ENCODE measurements around the gene PACSIN2. TPM values are rescaled to one million over a fixed set of nuclear protein-coding genes. Genes with fewer than 3 reads are reported as not detected.
"Not testable (repeated sequence)": the region's sequence is repeated elsewhere in the genome, so short reads cannot be mapped to it uniquely, and the experiment has no call there.

Gene PACSIN2
- total RNA-seq, 4 donors from 2014 or later, result 73.1 to 171 (median 107) TPM

DNA sequence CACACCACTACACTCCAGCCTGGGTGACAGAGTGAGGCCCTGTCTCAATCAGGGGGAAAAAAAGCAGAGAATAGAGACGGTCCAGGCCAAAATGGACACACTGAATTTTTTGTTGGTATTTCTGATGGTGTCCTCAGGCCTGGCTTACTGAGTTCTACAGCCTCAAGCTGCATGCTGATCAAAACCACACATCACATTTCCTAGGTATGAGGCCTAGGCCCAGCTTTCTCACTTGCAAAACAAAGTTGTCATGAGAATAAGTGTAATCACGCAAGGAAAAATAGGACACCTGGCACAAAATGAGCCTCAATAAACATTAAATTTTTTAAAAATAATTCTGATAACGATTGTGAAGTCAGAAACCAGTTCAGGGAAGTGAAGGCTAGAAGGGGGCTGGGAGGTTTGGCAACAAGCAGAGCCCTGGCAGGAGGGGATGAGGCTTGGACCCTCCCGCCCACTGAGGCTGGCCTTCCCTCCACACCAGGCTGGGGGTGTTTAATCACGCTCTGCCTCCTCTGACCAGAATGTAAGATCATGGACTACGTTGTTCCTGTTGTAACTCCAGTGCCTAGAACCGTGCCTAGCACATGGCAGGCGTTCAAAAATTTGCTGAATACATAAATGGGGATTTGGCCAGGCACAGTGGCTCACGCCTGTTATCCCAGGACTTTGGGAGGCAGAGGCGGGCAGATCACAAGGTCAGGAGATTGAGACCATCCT lies 18.1 kb downstream of the PACSIN2 start:
- WGBS, 2 donors (ENCODE audit: low coverage in 1 of 2), result 40 to 44% methylated on average over 8 to 9 of the region's 10 CpGs
- no peak overlapping the region for H3K4me3 ChIP-seq
- peak overlapping the region; percentile 89 to 93 (median 92) for H3K27ac ChIP-seq
- peak; percentile 37 for ATAC-seq
- no peaks in the 10 kb centered on the region for H3K27me3 ChIP-seq
- H3K9me3 ChIP-seq, result no peaks in the 10 kb centered on the region
- TF ChIP-seq POLR2A (IDR thresholded peaks at IDR 0.05) (no peak), POLR2AphosphoS5 (IDR thresholded peaks at IDR 0.05) (peak; percentile 16), EP300 (IDR thresholded peaks at IDR 0.05) (no peak)
- peaks cover 11 to 92% (median 73%) of the 10 kb centered on the region in 3 donors for H3K4me1 ChIP-seq
- H3K36me3 ChIP-seq, result no peaks in the 10 kb centered on the region

DNA sequence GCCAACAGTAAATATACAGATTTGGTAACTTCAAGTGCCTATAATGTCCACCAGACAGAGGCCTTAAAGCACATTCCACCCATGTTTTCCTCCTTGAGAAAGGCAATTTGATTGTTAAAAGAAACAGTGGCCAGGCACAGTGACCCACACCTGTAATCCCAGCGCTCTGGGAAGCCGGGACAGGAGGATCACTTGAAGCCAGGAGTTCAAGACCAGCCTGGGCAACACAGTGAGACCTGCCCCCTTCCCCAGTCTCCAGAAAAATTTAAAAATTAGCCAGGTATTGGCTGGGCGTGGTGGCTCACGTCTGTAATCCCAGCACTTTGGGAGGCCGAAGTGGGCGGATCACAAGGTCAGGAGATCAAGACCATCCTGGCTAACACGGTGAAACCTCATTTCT lies 19.3 kb downstream of the PACSIN2 start:
- 51% methylated on average over 7 of the region's 7 CpGs; no CpG with 5 or more reads in 1 of the 2 donors for WGBS, 2 donors (ENCODE audit: low coverage in 1 of 2)
- peaks cover 7 to 91% (median 66%) of the 10 kb centered on the region in 3 donors for H3K4me1 ChIP-seq
- not testable (repeated sequence) for H3K9me3 ChIP-seq, H3K36me3 ChIP-seq, ATAC-seq, H3K27me3 ChIP-seq
- peak overlapping the region in 1 of 2 donors; percentile 47 for H3K4me3 ChIP-seq
- peak overlapping the region; percentile 89 to 93 (median 92) for H3K27ac ChIP-seq

- Histone ChIP-seq H3K4me1 (peaks cover 7 to 91% (median 65%) of the 10 kb centered on the region in 3 donors), H3K27me3 (no peaks in the 10 kb centered on the region), H3K36me3 (no peaks in the 10 kb centered on the region), H3K27ac (peak overlapping the region; percentile 89 to 93 (median 92)), H3K9me3 (no peaks in the 10 kb centered on the region), H3K4me3 (peak overlapping the region; percentile 41 to 47)
- TF ChIP-seq POLR2A (IDR thresholded peaks at IDR 0.05) (peak; percentile 65 to 68), POLR2AphosphoS5 (IDR thresholded peaks at IDR 0.05) (peak; percentile 90), EP300 (IDR thresholded peaks at IDR 0.05) (no peak), CTCF (IDR thresholded peaks at IDR 0.05) (no peak)
- WGBS, 2 donors (ENCODE audit: low coverage in 1 of 2), result 0 to 13% methylated on average over 2 to 6 of the region's 9 CpGs
- ATAC-seq, result peak; percentile 83
Observed at GRCh38 chr22:42994917-42995562, 19.9 kb downstream of the PACSIN2 start.

DNA sequence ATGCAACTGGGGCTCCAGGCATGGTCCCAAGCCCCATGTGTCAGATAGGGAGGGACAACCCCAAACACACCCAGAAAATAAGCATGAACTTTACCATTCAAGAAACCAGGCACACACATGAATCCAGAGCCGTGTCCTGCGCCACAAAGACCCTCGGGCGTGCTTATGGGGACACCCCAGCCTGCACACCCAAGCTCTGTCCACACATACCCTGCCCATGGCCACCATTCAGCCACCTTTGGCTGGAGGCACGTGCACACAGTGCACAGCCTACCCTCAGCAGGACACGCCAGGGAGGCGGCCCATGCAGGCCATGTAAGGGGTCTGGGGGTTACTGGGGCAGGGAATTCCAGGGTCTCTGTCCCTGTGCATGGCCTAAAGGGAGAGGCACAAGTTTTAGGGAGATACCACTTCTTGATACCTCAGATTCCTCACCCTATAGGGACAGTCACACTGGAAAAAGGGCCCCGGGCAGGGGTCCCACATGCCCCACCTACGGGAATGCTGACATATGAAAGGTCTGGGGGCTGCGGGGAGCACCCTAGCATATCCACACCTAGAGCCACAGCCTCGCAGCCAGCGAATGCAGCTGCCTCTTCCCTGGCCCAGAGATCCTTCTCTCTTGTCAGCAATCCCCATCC lies 20.6 kb downstream of the PACSIN2 start:
- Histone ChIP-seq H3K4me3 (peak overlapping the region; percentile 41 to 47), H3K27ac (peak overlapping the region; percentile 89 to 93 (median 92)), H3K36me3 (no peaks in the 10 kb centered on the region), H3K4me1 (peaks cover 7 to 90% (median 64%) of the 10 kb centered on the region in 3 donors), H3K27me3 (no peaks in the 10 kb centered on the region), H3K9me3 (no peaks in the 10 kb centered on the region)
- ATAC-seq, result no peak
- 43 to 67% methylated on average over 3 to 4 of the region's 12 CpGs for WGBS, 2 donors (ENCODE audit: low coverage in 1 of 2)
- TF ChIP-seq EP300 (IDR thresholded peaks at IDR 0.05) (no peak), POLR2A (IDR thresholded peaks at IDR 0.05) (no peak), POLR2AphosphoS5 (IDR thresholded peaks at IDR 0.05) (no peak), CTCF (IDR thresholded peaks at IDR 0.05) (no peak)

GRCh38 chr22:42993651-42994275 lies 21.2 kb downstream of the PACSIN2 start:
- peak; percentile 37 for ATAC-seq
- TF ChIP-seq POLR2AphosphoS5 (IDR thresholded peaks at IDR 0.05), result peak; percentile 61
- TF ChIP-seq CTCF (IDR thresholded peaks at IDR 0.05), result no peak
- Histone ChIP-seq H3K4me3 (peak overlapping the region; percentile 41 to 47), H3K36me3 (no peaks in the 10 kb centered on the region), H3K27ac (peak overlapping the region; percentile 89 to 93 (median 92)), H3K9me3 (no peaks in the 10 kb centered on the region), H3K27me3 (no peaks in the 10 kb centered on the region), H3K4me1 (peaks cover 7 to 94% (median 64%) of the 10 kb centered on the region in 3 donors)
- WGBS, 2 donors (ENCODE audit: low coverage in 1 of 2), result 34 to 40% methylated on average over 1 to 5 of the region's 12 CpGs

Data from gastroesophageal sphincter (tissue), 4 donors.